Dendritic cell treated with granulocyte-macrophage colony-stimulating factor and Interleukin-4, amounts not matched to agents 40 ng/mL and 50 ng/mL, for 4 days (primary cell): Measurements from ENCODE around the gene SELENOS.

ENCODE experiments used
- H3K27ac Mint-ChIP-seq: one replicate; pipeline ENCODE4 v1.8.0; 2022; ENCODE audit warnings: mild to moderate bottlenecking, mixed read lengths
- H3K27me3 Mint-ChIP-seq: one replicate; pipeline ENCODE4 v1.8.0; 2022; ENCODE audit warnings: mild to moderate bottlenecking, mixed read lengths
- H3K36me3 Mint-ChIP-seq: one replicate; pipeline ENCODE4 v1.8.0; 2022; ENCODE audit warnings: low read depth, mixed read lengths
- H3K4me1 Mint-ChIP-seq: one replicate; pipeline ENCODE4 v1.8.0; 2022; ENCODE audit warnings: low read depth, mixed read lengths
- H3K4me3 Mint-ChIP-seq: one replicate; pipeline ENCODE4 v1.8.0; 2022; ENCODE audit warnings: mild to moderate bottlenecking, moderate library complexity, mixed read lengths
- H3K9me3 Mint-ChIP-seq: one replicate; pipeline ENCODE4 v1.8.0; 2022; ENCODE audit warnings: mixed read lengths
- intact Hi-C: fragments of 100-400 bp; cut with micrococcal nuclease; formaldehyde crosslinking; loops from one replicate; pipeline ENCODE4 v1.15.0; 2022

SELENOS gene, protein sequence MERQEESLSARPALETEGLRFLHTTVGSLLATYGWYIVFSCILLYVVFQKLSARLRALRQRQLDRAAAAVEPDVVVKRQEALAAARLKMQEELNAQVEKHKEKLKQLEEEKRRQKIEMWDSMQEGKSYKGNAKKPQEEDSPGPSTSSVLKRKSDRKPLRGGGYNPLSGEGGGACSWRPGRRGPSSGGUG

DNA sequence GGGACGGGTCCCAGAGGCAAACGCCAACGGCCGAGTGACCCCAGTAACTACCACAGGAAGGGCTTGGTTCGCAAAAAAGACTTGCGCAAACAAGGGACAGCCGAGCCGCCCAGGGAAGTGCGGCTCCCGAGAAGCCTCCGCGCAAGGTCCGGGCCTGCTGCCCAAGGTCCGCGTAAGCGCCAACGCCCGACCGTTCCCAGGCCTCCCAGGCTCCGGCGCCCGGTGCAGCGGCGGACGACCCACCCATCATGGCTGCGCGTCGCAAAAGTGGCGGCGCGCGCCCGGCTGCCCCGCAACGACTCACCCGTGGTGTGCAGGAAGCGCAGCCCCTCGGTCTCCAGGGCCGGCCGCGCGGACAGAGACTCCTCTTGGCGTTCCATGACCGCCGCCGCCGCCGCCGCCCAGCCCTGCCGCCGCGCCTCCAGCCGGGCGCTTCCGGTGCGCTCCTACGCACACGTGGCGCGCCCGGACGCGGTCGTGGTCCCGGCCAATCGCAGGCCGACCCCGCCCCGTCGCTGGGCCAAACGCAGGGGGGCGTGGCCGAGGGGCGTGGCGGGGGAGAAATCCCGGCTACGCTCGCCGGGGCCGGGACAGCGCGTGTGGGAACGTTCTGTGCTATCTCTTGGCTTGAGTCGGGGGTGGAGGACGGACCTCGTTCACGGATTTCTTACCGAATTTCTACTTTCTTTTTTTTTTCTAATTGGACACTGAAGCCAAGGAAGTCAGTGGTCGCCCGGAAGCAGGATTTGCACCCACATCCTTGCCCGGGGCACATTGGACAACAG is at the start of gene SELENOS:
Gene SELENOS (minus strand): TSS at position 448 of the 785 bp plus-strand sequence. CDS start 68 bp downstream, at position 380.
- Mint-ChIP-seq H3K9me3 (no peaks in the 10 kb centered on the region), H3K4me3 (peak within 1 kb of the TSS; percentile 97), H3K27me3 (no peaks in the 10 kb centered on the region), H3K36me3 (peaks cover 70% of the 10 kb centered on the region), H3K4me1 (peaks cover 14% of the 10 kb centered on the region), H3K27ac (peak within 1 kb of the TSS; percentile 89)
- intact Hi-C loops, result loop anchor here (2.0 to 5.0 kb wide), 3 partner anchors 18 to 675 kb away; partner anchors contain the start of genes ASB7, LINS1, SNRPA1 and TARS3

- Mint-ChIP-seq H3K36me3 (no peaks in the 10 kb centered on the region), H3K27me3 (peaks cover 37% of the 10 kb centered on the region), H3K4me3 (no peak overlapping the region), H3K27ac (no peak overlapping the region), H3K4me1 (no peaks in the 10 kb centered on the region), H3K9me3 (no peaks in the 10 kb centered on the region)
- intact Hi-C loops, result no loop called here
Observed at GRCh38 chr15:101326462-101327146, 49.3 kb upstream of the SELENOS start.

DNA sequence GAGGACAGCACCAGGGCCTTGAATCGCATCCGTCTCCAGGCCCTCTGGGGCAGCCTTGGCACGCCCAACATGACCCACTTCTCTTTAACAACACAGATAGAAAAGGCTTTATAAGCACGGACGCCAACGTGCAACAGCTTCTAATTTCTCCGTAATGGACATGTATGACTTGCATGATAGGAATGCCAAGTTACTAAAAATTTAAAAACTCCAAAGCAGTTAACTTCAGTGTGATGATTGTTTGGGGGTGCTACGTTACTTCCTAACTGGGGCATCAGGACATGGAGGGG is 48.7 kb upstream of the SELENOS start:
- Mint-ChIP-seq H3K4me1 (peaks cover 4% of the 10 kb centered on the region), H3K27ac (no peak overlapping the region), H3K9me3 (no peaks in the 10 kb centered on the region), H3K36me3 (no peaks in the 10 kb centered on the region), H3K4me3 (no peak overlapping the region), H3K27me3 (peaks cover 39% of the 10 kb centered on the region)
- intact Hi-C loops, result no loop called here

DNA sequence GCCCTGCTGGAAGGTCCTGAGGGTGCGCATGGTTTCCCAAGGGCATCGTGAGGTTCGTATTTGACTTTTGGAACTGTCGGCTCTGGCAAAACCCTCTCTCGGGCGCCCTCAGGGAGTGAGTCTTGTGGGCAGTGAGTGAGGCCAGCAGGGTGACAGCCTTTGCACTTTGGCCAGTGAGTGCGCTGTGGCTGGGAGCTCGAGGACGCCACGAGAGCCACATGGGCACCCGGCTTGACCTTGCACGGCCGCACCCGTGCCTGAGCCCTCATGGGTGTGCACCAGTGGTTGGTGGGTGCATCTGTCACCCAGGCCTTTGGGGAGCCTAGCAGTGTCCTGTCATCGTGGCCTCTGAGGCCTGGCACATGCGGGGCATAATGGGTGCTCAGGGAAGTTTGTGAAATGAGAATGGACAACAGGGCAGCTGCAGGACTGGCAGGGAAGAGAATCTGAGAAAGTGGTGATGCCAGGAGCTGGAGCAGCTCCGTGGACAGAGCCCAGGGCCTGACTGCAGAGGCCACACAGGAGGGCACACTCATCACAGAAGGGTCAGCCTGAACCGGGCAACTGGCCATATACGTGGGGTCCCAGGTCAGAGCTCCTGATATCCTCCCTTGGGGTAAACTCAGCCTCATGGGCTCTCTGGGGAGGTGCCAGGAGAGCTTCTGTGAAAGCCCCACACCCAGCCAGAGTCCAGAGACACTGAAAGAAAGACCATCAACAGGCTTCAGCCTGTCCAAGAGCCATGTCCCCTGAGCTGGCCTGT is 48.2 kb upstream of the SELENOS start:
- Mint-ChIP-seq H3K4me1 (peaks cover 9% of the 10 kb centered on the region), H3K27me3 (peaks cover 40% of the 10 kb centered on the region), H3K36me3 (no peaks in the 10 kb centered on the region), H3K27ac (no peak overlapping the region), H3K9me3 (no peaks in the 10 kb centered on the region), H3K4me3 (no peak overlapping the region)
- intact Hi-C loops, result no loop called here

GRCh38 chr15:101324524-101325177 is 47.4 kb upstream of the SELENOS start:
- no peak overlapping the region for H3K4me3 Mint-ChIP-seq
- intact Hi-C loops, result no loop called here
- no peaks in the 10 kb centered on the region for H3K36me3 Mint-ChIP-seq
- peaks cover 12% of the 10 kb centered on the region for H3K4me1 Mint-ChIP-seq
- no peaks in the 10 kb centered on the region for H3K9me3 Mint-ChIP-seq
- H3K27ac Mint-ChIP-seq, result no peak overlapping the region
- peaks cover 32% of the 10 kb centered on the region for H3K27me3 Mint-ChIP-seq

- intact Hi-C loops, result no loop called here
- Mint-ChIP-seq H3K4me3 (no peak overlapping the region), H3K4me1 (peaks cover 12% of the 10 kb centered on the region), H3K27ac (no peak overlapping the region), H3K27me3 (peaks cover 29% of the 10 kb centered on the region), H3K36me3 (no peaks in the 10 kb centered on the region), H3K9me3 (no peaks in the 10 kb centered on the region)
Observed at GRCh38 chr15:101323793-101324523, 46.7 kb upstream of the SELENOS start.

- Mint-ChIP-seq H3K27me3 (peaks cover 30% of the 10 kb centered on the region), H3K4me3 (no peak overlapping the region), H3K4me1 (peaks cover 12% of the 10 kb centered on the region), H3K9me3 (no peaks in the 10 kb centered on the region), H3K27ac (no peak overlapping the region), H3K36me3 (no peaks in the 10 kb centered on the region)
- intact Hi-C loops, result no loop called here
Observed at GRCh38 chr15:101322854-101323477, 45.7 kb upstream of the SELENOS start.

DNA sequence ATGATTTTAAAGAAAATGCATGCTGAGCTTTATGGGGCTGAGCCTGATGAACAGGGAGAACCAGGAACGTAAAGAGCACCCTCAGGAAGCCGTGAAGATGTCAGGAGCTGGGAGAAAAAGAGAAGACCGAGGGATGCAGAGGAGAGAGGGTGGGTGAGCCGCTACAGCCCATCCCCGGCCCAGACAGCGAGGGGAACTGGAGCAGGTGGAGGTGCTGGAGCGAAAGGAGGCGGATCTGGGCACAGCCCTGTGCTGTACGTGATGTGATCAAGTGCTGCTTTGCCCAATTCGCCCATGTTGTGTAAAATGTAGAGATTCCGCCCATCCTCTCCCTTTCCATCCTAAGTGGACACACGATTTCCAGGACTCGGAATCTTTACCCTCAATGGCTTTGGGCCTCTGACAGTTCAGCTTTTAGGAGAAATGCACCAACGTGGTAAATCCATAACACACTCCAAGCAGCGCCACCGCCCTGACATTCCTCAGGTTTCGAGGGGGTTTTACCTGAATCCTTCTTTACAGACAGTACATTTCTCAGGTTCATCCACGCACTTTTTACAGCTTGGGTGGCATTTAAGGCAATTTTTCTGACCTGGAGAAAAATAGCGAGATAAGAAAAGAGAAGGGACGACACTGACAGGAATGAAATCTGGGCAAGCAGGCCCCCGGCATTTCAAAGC is 44.9 kb upstream of the SELENOS start:
- H3K27ac Mint-ChIP-seq, result no peak overlapping the region
- no peaks in the 10 kb centered on the region for H3K36me3 Mint-ChIP-seq
- intact Hi-C loops, result no loop called here
- H3K9me3 Mint-ChIP-seq, result no peaks in the 10 kb centered on the region
- peaks cover 12% of the 10 kb centered on the region for H3K4me1 Mint-ChIP-seq
- peaks cover 32% of the 10 kb centered on the region for H3K27me3 Mint-ChIP-seq
- H3K4me3 Mint-ChIP-seq, result no peak overlapping the region

DNA sequence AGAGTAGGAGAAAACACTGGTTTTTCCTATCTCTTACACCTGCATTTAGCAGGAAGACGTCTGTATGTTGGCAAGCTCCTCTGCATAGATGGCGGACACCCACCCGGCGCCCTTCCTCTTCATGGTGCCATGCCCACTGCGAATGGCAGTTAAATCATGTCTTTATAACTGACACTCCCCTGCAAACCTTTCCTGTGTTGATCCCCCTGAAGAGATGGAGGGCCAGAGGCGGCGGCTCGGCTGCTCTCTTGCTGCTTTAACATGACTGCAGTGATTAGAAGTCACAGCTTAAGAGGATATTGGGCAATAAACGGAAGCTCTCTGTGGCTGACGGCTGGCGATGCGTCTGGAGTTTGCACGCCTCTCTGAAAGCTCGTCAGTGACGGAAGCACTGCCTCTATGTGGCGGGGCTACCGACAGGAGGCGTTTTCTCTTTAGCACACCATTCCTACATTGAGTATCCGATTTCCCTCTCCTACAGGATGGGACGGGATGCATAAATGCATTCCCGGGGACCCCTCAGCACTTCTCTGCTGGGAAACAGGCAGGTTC is 43.3 kb upstream of the SELENOS start:
- no peaks in the 10 kb centered on the region for H3K36me3 Mint-ChIP-seq
- H3K27me3 Mint-ChIP-seq, result peaks cover 37% of the 10 kb centered on the region
- no peaks in the 10 kb centered on the region for H3K9me3 Mint-ChIP-seq
- H3K4me3 Mint-ChIP-seq, result peak overlapping the region; percentile 68
- H3K27ac Mint-ChIP-seq, result peak overlapping the region; percentile 73
- intact Hi-C loops, result no loop called here
- peaks cover 12% of the 10 kb centered on the region for H3K4me1 Mint-ChIP-seq

GRCh38 chr15:101318839-101319238 is 41.6 kb upstream of the SELENOS start:
- Mint-ChIP-seq H3K27ac (no peak overlapping the region), H3K9me3 (no peaks in the 10 kb centered on the region), H3K4me1 (peaks cover 12% of the 10 kb centered on the region), H3K27me3 (peaks cover 37% of the 10 kb centered on the region), H3K36me3 (no peaks in the 10 kb centered on the region), H3K4me3 (no peak overlapping the region)
- intact Hi-C loops, result no loop called here

GRCh38 chr15:101318147-101318819 is 41.0 kb upstream of the SELENOS start:
- Mint-ChIP-seq H3K9me3 (no peaks in the 10 kb centered on the region), H3K27ac (no peak overlapping the region), H3K4me1 (peaks cover 12% of the 10 kb centered on the region), H3K4me3 (no peak overlapping the region), H3K27me3 (peaks cover 37% of the 10 kb centered on the region), H3K36me3 (no peaks in the 10 kb centered on the region)
- intact Hi-C loops, result no loop called here
